Measurements from ENCODE around the gene SUOX. TPM values are rescaled to one million over a fixed set of nuclear protein-coding genes. Genes with fewer than 3 reads are reported as not detected.

Gene SUOX
- polyA plus RNA-seq, 1 of the 3 experiments (the other 2 are of a cell fraction), result 23.2 TPM

DNA sequence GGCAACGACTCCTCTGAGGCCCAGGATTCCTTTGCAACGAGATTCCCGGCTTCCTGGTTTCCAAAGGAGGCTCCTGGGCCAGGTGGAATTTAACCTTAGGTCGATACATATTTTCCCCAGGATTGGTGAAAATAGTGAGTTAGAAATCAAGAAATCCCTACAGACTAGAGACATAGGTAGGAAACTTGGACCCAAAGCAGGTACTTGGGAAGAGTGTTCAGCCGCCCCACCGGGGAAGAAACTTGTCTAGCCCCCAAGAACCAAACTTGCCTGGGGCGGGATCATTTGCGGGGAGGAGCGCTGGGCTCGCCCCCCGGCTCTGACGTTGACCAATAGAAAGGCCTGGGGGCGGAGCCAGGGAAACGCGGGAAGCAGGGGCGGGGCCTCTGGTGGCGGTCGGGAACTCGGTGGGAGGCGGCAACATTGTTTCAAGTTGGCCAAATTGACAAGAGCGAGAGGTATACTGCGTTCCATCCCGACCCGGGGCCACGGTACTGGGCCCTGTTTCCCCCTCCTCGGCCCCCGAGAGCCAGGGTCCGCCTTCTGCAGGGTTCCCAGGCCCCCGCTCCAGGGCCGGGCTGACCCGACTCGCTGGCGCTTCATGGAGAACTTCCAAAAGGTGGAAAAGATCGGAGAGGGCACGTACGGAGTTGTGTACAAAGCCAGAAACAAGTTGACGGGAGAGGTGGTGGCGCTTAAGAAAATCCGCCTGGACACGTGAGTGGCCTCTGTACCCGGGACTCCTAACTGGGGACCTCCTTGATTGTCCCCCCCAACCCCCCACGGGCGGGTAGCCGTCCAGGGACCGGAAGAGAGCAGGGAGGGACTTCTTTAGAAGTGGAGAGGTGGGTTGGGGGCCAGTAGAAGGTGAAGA is 30.4 kb upstream of the SUOX start, which contains the start of gene CDK2:
Gene CDK2 (plus strand): TSS at position 423 of the 874 bp plus-strand sequence. CDS start 179 bp downstream, at position 602.
- H3K9ac ChIP-seq, result peak within 1 kb of the TSS; percentile 93
- H3K4me2 ChIP-seq, result peak within 1 kb of the TSS; percentile 91
- no peaks in the 10 kb centered on the region for H3K9me2 ChIP-seq
- no peaks in the 10 kb centered on the region for H3K27me3 ChIP-seq (ENCODE audit: insufficient read depth)
- peaks cover 14 to 20% of the 10 kb centered on the region in 2 experiments; a peak in 3 of 4 replicates for H3K4me1 ChIP-seq (ENCODE audit: control insufficient read depth in 1 of 2, insufficient read depth in 2 of 2, low read depth in 1 of 2, low read length in 1 of 2)
- H3K9me3 ChIP-seq, result no peaks in the 10 kb centered on the region
- peak; percentile 95 for DNase-seq
- TF ChIP-seq POLR2AphosphoS5 (IDR thresholded peaks at IDR 0.05; ENCODE audit: low read depth, low read length), result peak; percentile 83; the same call in 1 of the 2 replicates
- TF ChIP-seq, protein P1, sequence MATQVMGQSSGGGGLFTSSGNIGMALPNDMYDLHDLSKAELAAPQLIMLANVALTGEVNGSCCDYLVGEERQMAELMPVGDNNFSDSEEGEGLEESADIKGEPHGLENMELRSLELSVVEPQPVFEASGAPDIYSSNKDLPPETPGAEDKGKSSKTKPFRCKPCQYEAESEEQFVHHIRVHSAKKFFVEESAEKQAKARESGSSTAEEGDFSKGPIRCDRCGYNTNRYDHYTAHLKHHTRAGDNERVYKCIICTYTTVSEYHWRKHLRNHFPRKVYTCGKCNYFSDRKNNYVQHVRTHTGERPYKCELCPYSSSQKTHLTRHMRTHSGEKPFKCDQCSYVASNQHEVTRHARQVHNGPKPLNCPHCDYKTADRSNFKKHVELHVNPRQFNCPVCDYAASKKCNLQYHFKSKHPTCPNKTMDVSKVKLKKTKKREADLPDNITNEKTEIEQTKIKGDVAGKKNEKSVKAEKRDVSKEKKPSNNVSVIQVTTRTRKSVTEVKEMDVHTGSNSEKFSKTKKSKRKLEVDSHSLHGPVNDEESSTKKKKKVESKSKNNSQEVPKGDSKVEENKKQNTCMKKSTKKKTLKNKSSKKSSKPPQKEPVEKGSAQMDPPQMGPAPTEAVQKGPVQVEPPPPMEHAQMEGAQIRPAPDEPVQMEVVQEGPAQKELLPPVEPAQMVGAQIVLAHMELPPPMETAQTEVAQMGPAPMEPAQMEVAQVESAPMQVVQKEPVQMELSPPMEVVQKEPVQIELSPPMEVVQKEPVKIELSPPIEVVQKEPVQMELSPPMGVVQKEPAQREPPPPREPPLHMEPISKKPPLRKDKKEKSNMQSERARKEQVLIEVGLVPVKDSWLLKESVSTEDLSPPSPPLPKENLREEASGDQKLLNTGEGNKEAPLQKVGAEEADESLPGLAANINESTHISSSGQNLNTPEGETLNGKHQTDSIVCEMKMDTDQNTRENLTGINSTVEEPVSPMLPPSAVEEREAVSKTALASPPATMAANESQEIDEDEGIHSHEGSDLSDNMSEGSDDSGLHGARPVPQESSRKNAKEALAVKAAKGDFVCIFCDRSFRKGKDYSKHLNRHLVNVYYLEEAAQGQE (IDR thresholded peaks at IDR 0.05; ENCODE audit: low read depth, low read length), result no peak
- no peak for TF ChIP-seq TCF12 (IDR thresholded peaks at IDR 0.05)
- peak; percentile 48; the same call in 1 of the 2 replicates for TF ChIP-seq MXI1 (IDR thresholded peaks at IDR 0.05; ENCODE audit: low read depth, low read length)
- no peak for TF ChIP-seq SMC3 (IDR thresholded peaks at IDR 0.05; ENCODE audit: low read depth, low read length)
- no peak for TF ChIP-seq TAF1 (IDR thresholded peaks at IDR 0.05; ENCODE audit: borderline replicate concordance, low read depth, low read length)
- no peak for TF ChIP-seq EP300 (IDR thresholded peaks at IDR 0.05; ENCODE audit: borderline replicate concordance in 1 of 2, low read depth in 1 of 2, low read length in 1 of 2)
- TF ChIP-seq, protein P2, sequence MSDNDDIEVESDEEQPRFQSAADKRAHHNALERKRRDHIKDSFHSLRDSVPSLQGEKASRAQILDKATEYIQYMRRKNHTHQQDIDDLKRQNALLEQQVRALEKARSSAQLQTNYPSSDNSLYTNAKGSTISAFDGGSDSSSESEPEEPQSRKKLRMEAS (IDR thresholded peaks at IDR 0.05; ENCODE audit: low read depth), result no peak
- peak; percentile 73; the same call in 1 of the 2 replicates for TF ChIP-seq SIN3A (IDR thresholded peaks at IDR 0.05; ENCODE audit: borderline replicate concordance, low read depth, low read length)
- peak; percentile 47; the same call in 1 of the 2 replicates for TF ChIP-seq ELF1 (IDR thresholded peaks at IDR 0.05)
- TF ChIP-seq, protein P3, sequence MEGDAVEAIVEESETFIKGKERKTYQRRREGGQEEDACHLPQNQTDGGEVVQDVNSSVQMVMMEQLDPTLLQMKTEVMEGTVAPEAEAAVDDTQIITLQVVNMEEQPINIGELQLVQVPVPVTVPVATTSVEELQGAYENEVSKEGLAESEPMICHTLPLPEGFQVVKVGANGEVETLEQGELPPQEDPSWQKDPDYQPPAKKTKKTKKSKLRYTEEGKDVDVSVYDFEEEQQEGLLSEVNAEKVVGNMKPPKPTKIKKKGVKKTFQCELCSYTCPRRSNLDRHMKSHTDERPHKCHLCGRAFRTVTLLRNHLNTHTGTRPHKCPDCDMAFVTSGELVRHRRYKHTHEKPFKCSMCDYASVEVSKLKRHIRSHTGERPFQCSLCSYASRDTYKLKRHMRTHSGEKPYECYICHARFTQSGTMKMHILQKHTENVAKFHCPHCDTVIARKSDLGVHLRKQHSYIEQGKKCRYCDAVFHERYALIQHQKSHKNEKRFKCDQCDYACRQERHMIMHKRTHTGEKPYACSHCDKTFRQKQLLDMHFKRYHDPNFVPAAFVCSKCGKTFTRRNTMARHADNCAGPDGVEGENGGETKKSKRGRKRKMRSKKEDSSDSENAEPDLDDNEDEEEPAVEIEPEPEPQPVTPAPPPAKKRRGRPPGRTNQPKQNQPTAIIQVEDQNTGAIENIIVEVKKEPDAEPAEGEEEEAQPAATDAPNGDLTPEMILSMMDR (IDR thresholded peaks at IDR 0.05), result no peak
- H3K4me3 ChIP-seq (ENCODE audit: low read depth in 2 of 2, low read length in 1 of 2), result peak within 1 kb of the TSS; percentile 89 to 93
- under 1% methylated on average over 39 of the region's 45 CpGs for WGBS (ENCODE audit: low lambda C conversion rate)
- peaks cover 8 to 10% of the 10 kb centered on the region in 2 experiments for H3K36me3 ChIP-seq (replicated peaks in 1 of 2; ENCODE audit: control insufficient read depth in 1 of 2, insufficient read depth in 2 of 2, low read length in 1 of 2)
- ChIA-PET CTCF (interaction anchor here (0.6 kb wide), 2 partner anchors 26 to 29 kb away, joined by 3 read pairs; no protein-coding TSS in a partner anchor), POLR2A (no interaction called here)
- H3K79me2 ChIP-seq (ENCODE audit: insufficient read depth), result peaks cover 27% of the 10 kb centered on the region
- H3F3A ChIP-seq (replicated peaks; ENCODE audit: insufficient read depth), result peaks cover 10% of the 10 kb centered on the region
- H4K20me1 ChIP-seq (ENCODE audit: insufficient read depth), result no peaks in the 10 kb centered on the region
- H2AFZ ChIP-seq (ENCODE audit: low read depth), result peak within 1 kb of the TSS; percentile 98
- H3K27ac ChIP-seq (ENCODE audit: low read depth in 2 of 2, low read length in 1 of 2), result peak within 1 kb of the TSS; percentile 54 to 61; a peak in 3 of 4 replicates

All from SK-N-SH (cell line).